HG03439 (cell line): ENCODE data around the gene STARD5.
"Not testable (repeated sequence)": the region's sequence is repeated elsewhere in the genome, so short reads cannot be mapped to it uniquely, and the experiment has no call there.

ENCODE experiments used
- ATAC-seq: cut with Tn5 transposase; IDR thresholded peaks from one replicate; pipeline ENCODE4 v1.9.1; 2021; ENCODE audit warnings: mild to moderate bottlenecking, moderate library complexity; ENCODE audit not compliant: unreplicated experiment

The STARD5 gene

DNA sequence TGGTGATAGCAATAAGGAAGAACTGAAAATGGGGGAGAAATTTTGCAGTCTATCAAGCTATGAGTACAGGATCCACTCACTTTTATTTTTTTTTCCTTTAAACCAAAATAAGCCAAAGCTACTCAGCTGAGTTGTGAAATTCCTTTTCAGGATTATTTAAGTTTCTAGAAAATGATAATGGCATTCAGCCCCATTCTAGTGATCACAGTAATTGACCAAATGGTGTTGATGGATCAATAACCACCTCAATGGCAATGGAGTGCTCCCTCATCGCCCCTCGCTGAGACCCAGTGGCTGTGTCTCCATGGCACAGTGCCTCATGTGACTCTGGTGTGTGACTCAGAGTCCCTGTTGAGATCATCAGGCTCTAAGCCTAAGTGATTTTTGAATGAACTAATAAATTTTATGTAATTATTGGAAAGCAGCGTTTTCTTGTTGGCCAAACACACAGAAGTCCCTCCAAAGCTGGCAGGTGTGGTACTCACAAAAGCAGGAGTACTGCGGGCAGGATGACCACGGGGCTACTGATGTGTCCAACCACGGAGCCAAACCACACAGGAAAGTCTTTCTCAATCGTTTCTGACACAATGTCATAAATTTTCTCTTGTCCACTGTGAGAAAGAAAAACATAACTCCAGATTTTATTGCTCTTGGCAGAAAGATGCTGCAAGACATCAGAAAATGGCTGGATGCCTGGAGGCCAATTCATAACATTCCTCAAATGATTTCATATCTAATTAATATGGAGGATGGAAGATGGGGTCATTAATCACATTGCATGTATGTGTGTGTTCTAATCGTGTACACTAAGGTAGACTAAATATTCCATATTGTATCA, 14.4 kb upstream of the STARD5 start:
- no peak for ATAC-seq

DNA sequence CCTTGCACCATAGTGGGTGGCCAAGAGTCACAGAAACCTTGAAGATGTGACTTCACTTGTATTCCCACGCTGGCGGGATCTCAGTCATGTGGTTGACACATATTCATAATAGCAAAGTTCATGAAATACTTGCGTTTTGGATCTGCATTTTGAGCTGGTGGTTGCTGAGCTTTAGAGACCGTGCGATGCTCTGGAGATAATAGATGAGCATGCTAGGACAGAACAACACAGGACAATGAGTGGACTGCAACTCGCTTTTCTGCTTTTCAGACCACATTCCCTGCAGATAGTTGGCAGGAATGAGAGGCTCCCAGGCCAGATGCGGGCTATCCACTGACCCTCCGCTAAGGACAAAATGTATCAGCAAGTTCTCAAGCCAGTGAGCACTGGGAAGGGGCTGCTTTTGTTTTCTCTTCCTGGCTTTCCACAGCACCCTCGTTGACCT, 13.8 kb upstream of the STARD5 start:
- no peak for ATAC-seq

DNA sequence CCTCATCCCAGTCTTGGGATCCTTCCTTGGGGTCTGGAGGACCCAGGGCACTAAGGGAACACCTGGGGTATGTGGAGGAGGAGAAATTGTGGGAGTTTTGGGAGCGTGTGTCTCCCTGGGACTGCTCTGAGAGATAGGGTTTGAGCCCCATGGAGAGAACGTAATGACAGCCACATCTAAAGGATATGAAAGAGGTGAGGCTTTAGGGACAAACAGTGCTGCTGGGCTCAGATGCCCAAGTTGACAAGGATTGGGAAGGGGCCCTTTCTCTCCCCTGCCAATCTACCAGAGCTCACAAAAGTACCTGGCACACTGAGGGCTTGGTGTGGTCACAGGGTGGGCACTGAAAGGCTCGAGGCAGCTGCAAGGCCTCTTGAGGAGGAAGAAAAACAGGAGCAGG, 13.3 kb upstream of the STARD5 start:
- no peak for ATAC-seq

DNA sequence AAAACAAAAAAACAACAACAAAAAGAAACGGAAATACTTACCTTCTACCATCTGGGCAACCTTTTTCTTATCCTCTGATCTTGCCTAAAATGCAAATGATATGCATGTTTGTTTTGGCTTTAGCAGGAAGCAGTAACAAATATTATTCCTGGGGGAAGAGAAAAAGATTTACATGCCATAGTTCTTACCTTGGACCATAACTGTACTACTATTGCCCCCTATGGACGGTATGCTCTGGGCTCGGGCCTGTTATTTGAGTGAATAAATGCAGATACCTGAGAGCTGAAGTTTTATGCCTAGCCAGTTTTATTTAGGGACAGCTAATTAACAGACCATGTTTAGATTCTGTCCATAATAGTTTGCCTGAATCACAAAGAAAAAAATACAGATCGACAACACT, 12.6 kb upstream of the STARD5 start:
- ATAC-seq, result no peak

DNA sequence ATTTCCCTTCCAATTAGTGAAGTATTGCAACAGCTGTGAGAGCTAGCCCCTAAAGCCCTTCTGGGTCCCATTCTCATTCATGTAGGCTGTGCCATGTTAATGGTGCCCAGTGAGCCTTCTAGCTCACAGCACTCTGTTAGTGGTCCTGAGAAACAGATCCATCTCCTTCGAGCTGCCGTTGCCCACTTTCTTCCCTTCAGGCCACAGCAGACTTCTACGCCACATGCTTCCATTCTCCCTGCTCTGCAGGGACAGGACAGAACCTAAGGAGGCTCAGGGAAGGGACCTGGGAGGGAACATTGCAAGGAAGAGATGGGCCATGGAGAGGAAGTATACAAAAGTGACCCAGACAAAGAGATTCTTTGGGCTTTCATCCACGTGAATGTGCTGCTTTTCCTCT, 11.7 kb upstream of the STARD5 start:
- no peak for ATAC-seq

DNA sequence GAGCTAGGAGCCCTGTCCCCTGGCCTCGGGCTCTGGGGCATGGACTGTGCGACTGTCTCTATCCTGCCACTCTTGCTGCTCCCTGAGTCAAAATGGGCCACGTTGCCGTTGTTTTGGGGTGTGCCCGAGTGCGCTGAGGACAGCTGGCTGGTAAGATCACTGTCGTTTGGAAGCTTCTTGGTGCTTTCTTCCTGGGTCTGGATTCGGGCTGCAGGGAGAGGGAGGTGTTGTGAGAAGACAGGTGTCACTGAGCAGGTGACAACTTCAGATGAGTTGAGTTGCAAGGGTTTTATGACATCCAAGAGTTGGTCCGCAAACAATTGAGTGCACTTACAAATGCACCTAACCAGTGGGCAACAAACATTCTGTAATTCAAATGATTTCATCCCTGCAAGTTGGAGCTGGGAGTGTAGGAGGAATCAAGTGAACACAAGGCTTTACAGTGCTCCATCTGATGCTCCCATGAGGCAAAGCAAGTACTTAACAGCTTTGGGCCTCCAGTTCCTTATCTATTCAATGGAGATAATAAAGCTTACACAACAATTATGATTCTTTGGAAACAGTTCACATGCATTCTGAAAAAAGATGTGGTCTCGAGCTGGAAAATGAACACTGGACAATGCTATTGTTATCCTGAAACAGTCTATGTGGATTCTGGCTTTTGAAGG, 11.0 kb upstream of the STARD5 start:
- ATAC-seq, result no peak

DNA sequence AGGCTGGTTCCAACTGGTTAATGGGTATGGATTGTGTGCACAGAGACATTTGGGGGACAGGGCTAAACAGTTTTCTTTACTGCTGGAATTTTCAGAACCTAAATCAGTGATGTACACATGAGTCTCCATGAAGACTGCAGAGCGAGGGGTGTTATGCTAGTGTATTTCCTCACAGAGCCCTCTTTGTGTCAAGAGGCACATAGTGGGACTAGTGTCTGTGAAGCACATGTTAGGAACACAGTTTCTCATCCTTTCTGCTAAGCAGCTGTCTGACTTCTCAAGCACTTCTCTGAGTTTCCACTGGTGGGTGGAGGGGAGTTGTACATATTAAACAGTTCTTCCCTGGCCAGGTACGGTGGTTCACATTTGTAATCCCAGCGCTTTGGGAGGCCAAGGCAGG, 9.4 kb upstream of the STARD5 start:
- no peak for ATAC-seq

DNA sequence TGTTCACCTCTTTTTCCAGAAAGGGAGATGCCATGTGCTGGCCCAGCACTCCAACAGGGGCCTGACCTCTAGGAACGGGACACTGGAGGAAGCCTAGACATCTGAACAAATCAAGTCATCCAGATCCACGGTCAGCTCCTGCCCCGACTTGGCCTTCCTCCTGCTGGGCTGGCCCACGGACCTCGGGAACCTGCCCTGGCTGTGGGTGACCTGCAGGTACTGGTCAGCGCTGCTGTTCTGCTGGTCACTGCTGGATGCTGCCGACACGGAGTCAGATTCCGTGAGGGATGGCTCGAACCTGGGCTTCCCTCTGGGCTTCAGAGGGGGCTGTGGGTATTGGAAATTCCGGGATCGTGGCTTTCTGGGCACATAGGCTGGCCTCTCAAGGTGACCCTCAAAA, 8.4 kb upstream of the STARD5 start:
- no peak for ATAC-seq

DNA sequence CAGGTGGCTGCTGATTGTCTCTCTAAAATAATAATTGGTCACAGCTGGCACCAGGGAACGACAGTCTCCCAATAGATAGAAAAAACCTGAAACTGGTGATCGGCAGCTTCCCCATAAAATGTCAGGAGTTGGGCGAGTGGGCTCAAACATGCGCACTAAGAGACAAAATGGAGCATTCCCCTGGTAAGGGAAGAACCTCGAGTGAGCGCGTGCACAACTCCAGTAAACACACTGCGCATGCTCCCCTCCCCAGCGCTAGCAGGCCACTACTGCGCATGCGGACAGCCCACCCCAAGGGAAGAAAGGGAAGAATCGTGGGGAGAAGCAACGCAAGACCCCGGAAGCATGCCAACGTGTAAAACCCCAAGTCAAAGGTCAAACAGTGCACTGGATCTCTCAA, 7.7 kb upstream of the STARD5 start:
- ATAC-seq, result no peak

DNA sequence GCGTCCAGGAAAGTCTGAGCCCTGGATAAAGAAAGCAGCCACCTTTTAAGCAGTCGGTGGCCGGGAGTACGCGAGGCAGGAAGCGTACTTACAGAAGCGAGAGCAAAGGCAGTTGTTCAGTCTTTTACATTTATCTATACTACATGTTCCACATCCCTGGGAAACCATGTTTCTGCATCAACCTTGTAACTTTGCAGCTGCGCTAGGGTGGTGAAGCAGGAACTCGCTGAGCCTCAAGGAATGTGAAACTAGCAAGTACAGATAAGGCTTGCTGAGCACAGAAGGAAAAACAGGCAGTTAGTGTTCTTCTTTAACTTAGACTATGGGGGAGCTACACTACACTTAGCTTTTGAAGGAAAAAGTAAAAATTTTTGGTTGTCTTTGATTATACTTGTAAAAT, 7.2 kb upstream of the STARD5 start:
- ATAC-seq, result not testable (repeated sequence)

DNA sequence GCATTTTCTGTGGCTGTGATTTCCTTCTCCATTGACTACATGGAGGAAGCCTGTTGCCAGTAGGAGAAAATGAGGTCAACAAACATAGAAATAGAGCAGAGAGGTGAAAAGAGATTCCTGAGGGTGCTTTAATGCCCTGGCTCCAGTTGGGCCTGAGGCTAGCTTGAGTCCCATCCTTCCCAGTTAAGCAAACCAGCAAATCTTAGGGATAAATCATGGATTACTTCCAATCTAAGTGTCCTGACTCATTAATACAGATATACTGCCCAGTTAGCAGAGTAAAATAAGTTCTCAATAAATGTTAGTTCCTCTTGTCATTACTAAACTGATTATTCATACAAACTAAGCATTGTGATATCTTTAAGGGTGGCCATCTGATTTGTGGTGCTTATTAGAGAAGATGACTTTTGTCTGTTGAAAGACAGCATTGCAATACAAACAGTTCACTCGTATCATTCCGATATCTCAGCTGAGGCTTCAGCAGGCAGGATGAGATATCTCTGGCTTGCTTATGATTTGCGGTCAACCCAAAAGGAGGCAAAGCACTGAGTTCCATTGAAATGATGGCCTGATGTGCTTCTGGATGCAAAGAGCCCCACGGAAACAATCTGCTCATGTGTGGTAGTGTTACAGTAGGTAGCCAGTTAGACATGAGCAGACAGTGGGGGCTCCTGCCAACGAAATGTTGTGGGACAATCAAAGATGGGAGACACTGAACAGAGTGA, 6.6 kb upstream of the STARD5 start:
- no peak for ATAC-seq

DNA sequence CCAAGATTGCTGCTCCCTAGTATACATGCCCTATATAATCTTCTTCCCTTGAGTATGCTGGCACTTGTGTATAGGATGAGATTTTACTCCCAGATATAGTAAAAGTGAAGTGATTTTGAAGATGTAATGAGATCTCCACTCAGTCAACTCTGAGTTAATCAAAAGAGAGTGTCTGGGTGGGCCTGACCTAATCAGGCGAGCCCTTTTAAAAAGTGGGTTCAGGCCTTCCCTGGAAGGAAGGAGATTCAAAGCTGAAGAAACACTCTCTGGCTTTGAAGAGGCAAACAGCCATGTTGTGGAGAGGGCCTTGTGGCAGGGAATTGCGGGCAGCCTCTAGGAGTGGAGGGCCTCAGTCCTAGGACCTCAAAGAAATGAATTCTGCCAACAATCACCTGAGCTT, 5.5 kb upstream of the STARD5 start:
- ATAC-seq, result no peak

DNA sequence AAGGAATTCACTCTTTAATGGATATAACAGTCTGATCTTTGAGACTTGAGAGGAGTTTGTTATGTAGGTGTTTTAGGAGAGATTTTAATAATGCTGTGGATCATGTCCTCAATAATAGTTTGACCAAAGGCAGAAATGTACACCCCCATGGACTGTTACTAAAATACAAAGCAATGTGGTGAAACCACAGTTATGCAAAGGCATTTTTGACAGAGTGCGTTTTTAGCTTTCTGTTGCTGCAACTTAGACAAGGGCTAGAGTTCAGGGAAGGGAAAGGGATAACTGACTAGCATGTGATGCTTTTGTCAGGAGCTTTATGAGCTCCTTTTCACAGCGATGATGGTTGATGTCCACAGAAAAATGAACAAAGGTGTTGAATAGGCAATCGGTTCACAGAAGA, 3.6 kb upstream of the STARD5 start:
- no peak for ATAC-seq

DNA sequence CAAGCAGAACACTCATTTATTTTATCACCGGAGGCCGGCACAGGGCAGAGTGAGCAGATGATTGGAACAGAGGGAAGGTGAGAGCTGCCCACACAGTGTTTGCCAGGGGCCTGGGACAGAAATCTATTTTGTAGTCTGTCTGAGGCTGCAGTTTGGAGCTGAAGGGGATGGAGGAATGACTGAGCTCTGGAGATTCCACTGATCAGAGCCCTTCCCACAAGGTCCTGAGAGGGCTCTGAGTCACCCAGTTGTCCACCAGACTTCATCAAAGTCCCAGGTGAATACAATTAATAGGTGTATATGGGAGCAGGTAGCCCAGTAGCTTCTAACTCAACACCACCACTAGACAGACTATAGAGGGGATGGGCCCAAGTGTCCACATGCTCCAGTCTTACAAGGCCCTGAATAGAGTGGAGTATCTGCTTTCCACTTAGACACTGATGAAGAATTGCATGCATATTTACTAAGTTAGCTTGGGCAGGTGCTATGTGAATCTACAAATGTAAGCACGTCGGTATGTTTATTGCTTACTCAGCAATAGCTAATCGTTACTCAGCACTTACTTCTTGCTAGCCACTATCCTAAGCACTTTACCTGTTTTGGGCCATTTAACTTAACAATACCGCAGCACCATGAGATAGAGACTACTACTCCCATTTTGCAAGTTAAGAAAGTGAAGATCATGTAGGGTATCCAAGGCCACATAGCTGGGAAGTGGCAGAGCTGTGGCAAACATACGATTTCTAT, 2.7 kb upstream of the STARD5 start:
- ATAC-seq, result no peak

DNA sequence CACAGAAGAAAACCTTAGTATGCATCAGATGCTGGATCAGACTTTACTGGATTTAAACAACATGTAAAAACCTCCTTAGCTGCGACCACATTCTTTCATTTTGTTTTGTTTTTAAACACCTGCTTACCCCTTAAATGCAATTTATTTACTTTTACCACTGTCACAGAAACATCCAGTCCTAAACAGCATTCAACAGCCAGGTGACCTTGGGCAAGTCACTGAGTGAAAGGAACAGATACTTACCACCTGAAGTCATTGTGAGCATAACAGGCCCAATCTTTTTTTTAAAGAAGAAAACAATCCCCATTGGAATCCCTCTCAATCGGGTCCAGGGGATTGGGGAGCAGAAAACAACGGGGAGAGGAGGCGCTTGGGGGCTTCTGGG, 390 bp downstream of the STARD5 start:
- peak; percentile 14 for ATAC-seq

DNA sequence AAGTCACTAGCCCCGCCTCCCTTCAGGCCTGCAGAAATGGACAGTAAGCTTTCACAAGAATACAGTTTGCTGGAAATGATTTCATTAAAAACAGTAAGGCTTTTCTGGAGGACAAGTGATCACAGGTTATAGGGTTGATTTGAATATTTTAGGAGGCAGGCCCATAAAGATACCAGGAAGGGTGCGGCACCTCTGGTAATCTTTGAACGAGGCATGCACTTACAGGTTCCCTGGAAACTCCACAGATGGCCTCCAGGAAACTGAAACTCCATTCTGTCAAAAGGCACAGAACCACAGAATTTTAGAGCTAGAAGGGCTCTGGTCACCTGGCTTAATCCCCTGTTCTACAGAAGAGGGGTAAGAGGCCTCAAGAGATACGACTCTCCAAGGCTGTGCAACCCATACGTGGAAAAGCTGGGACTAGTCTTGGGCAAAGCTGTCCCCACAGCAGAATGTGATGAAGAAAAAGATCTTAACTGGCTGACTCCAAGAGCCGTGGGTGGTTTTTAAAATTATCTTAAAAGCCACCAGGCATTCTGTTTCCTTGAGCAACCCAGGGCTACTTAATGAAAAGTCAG, 1.2 kb downstream of the STARD5 start:
- no peak for ATAC-seq

DNA sequence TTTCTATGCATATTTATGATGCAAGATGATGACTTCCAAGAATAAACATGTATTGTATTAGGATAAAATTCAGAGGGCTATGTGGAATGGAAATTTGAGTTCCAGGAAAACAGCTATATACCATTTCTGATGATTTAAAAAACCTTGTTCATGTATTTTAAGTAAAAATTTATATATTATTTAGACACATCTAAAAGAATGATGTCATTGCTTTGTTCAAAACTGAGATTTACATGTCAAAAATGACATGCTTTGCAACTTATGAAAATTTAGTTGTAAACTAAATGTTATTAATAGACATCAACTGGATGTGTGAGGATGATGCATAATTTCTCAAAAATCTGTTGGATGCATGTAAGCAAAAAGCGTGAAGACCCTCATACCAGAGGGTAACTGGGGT, 2.3 kb downstream of the STARD5 start:
- no peak for ATAC-seq

DNA sequence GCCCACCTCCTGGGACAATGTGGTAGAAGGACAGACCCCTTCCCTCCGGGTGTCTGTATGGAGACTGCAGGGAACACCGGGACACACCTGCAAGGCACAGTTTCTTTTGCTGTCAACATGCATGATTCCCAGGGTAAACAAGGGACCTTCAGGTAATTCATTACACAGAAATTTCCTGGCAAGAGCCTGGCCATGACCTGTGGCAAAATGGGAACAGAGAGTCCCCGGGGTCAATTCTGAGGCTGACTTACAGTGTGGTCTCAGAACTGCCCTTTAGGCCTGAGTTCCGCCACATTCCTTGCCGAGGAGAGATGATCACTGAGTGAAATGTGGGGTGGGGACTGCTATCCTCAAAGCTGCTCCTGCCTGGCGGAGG, 6.3 kb downstream of the STARD5 start:
- no peak for ATAC-seq

DNA sequence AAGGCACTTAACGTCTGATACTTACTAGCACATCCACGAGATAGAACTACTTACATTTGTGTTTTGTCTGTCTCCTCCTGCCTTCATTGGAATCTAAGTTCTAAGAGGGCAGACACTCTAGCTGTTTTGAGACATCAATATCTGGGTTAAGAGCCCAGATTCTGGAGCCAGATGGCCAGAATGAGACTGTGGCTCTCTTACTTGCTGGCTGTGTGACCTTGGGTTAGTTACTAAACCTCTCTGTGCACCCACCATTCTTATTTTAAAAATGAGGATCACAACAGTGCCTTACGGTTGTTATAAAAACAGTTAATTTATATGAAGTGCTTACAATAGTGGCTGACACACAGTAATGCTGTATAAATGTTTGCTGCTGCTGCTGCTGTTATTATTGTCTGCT, 7.7 kb downstream of the STARD5 start:
- ATAC-seq, result no peak

DNA sequence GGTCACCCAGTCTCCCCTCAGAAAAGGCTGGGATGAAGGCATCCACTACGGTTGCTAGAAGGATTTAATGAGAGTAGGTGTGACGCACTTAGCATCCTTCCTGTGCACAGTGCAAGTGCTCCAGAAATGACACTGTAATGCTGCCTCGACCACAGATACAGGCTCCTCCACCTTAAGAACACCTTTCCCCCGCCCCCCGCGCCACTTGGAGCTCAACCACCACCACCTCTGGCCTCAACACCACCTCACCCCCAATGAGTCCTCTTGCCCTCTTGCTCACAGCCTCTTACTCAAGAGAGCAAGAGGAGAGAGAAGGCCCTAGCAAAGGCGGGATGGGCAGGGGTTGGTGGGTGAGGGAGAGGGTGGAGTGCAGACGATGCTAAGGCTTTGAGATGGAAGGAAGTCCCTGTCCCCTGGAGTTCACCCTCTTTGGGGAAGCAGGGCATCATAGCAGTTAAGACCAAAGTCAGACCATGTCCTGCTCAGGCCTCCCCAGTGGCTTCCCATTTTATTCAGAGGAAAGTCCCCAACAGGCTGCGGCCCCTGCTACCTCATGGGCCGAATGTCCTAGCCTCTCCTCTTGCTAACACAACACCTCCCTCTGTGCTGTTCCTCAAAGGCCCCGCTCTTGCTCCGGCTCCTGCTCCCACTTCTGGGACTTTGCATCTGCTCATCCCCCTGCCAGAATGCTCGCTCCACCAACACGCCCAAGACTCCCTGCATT, 8.3 kb downstream of the STARD5 start:
- ATAC-seq, result no peak
